Heart right ventricle (tissue), 16 donors: ENCODE measurements around the gene ARL8B. TPM values are rescaled to one million over a fixed set of nuclear protein-coding genes. Genes with fewer than 3 reads are reported as not detected.

Experiments used
- ATAC-seq, 8 donors: fragments of 200-7000 bp; cut with Tn5 transposase; one replicate each; pipeline ENCODE4 v1.9.1; 2020; ENCODE audit warnings: mild to moderate bottlenecking in 8 of 8, moderate library complexity in 8 of 8, moderate number of reproducible peaks in 1 of 8
- DNase-seq, 2 donors: peaks; one replicate each; pipeline ENCODE4 v3.0.0-alpha.2; 2020
- H3K27ac ChIP-seq, 10 donors: fragments of 200-600 bp; sonication (generic) in 2 of 10; one replicate each; pipeline versions ENCODE4 v1.5.0 to v1.8.0; 2020 to 2022; ENCODE audit warnings: mild to moderate bottlenecking in 3 of 10
- H3K27me3 ChIP-seq, 7 donors: fragments of 200-600 bp; one replicate each; pipeline ENCODE4 v1.8.0; 2021 to 2022; ENCODE audit warnings: mild to moderate bottlenecking in 2 of 7
- H3K36me3 ChIP-seq, 9 donors: fragments of 200-600 bp; sonication (generic) in 1 of 9; one replicate each; pipeline versions ENCODE4 v1.5.0 to v1.8.0; 2020 to 2022; ENCODE audit warnings: mild to moderate bottlenecking in 2 of 9
- H3K4me1 ChIP-seq, 9 donors: fragments of 200-600 bp; sonication (generic) in 1 of 9; one replicate each; pipeline versions ENCODE4 v1.5.0 to v1.8.0; 2020 to 2022; ENCODE audit warnings: mild to moderate bottlenecking in 4 of 9
- H3K4me3 ChIP-seq, 10 donors: fragments of 200-600 bp; sonication (generic) in 2 of 10; one replicate each; pipeline versions ENCODE4 v1.5.0 to v1.8.0; 2020 to 2022; ENCODE audit warnings: mild to moderate bottlenecking in 7 of 10, moderate library complexity in 2 of 10
- H3K9me3 ChIP-seq, 11 donors: fragments of 200-600 bp in 10 of 11; sonication (generic) in 2 of 11; one replicate each; pipeline versions ENCODE4 v1.5.0 to v1.8.0; 2013 to 2022; ENCODE audit warnings: mild to moderate bottlenecking in 2 of 11, control low read depth in 1 of 11, moderate library complexity in 1 of 11
- WGBS, 2 donors: extraction: QIAGEN DNeasy Blood & Tissue Kit; methylation state at CpG; one replicate each; pipeline ENCODE4 v1.1.7; 2013; ENCODE audit warnings: inconsistent platforms in 1 of 2; 5-methylcytosine and 5-hydroxymethylcytosine counted together
- intact Hi-C, 10 donors: fragments of 100-400 bp; cut with DNase I; formaldehyde crosslinking; loops; one replicate each; pipeline versions ENCODE4 v1.11.1 to v1.14.2; 2022
- polyA plus RNA-seq, 2 donors: library from polyadenylated mRNA; stranded (reverse); fragments of 200-250 nt; gene quantifications; one replicate each; pipeline ENCODE4 v1.2.3, GENCODE V29; 2013
- total RNA-seq, 10 donors: library from RNA; stranded (reverse); fragmentation: NEBNext Ultra II Directional in 3 of 10; extraction: Animal tissue kit (Norgen Biotek cat#: 25700) in 3 of 10; gene quantifications; one replicate each; pipeline versions ENCODE4 v1.2.1 to v1.2.4, GENCODE V29; 2021 to 2023
- TF ChIP-seq, protein P1 (sequence below), 9 donors: fragments of 200-600 bp; sonication (generic) in 2 of 9; IDR thresholded peaks; one replicate each; pipeline versions ENCODE4 v1.5.0 to v1.8.0; 2021 to 2022; ENCODE audit warnings: antibody characterized with exemption in 9 of 9, mild to moderate bottlenecking in 5 of 9, moderate library complexity in 1 of 9
- donor health status: Arrhythmogenic right ventricular cardiomyopathy.
- donor health status: ischemic (EF 13 %, LVEDD 7.1; RV severe dilation, severe dysfunction).
- donor health status: healthy with polysubstance abuse.
- donor health status: DM: no; HTN: yes; CAD: no.
- donor health status: DM: no; HTN: no; CAD: no.
- donor health status: ischemic (EF 25% LVEDD 6.9; RV normal size, moderate dysfunction).
- donor health status: ischemic (EF 25% LVEDD 5.7; RV mildly dilated, moderate dysfunction).
- donor health status: healthy.
- donor health status: DM: yes; HTN: yes; CAD: no.
- donor health status: Ischemic cardiomyopathy.
- donor health status: ischemic (EF 35%, LVEDD 5.7; RV mildly dilated, moderate dysfunction).
- donor health status: nonischemic (EF 11% LVEDD 7.7; RV severe dilation, severe dysfunction).
- donor health status: DM: yes; HTN: yes; CAD: no.
- donor health status: PGD.
- donor health status: ischemic (EF 29% LVEDD 5.4; RV normal size, mild dysfunction).
- donor health status: nonischemic (EF 23%, LVEDD 6.1; RV moderate dilation, normal function).

ARL8B gene
- total and polyA plus RNA-seq, 12 donors: 31.7 to 74.1 (median 65.3) TPM

DNA sequence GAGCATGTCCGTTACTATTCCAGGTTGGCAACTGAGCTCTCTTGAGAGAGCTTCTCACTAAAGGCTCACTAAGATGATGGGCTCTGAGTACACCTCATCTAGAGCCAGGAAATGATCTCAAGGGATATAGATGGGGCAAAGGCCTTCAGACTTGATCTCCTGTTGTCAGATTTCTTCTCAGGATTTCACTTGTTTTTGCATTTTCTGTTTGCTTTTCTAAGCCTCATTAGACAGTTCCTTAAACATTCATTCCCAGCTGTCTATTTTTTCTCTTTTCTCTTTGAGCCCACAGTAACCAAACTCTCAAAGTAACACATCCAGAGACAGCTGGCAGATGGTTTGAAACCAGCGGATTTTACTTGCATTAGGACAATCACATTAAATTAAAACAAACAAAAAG, 28.4 kb upstream of the ARL8B start:
- H3K4me1 ChIP-seq: peaks cover 0 to 15% (median 9%) of the 10 kb centered on the region in 9 donors
- intact Hi-C loops: no loop called here
- H3K36me3 ChIP-seq: no peaks in the 10 kb centered on the region
- ATAC-seq: no peak
- H3K9me3 ChIP-seq: no peaks in the 10 kb centered on the region
- no peak overlapping the region for H3K4me3 ChIP-seq
- no peak overlapping the region for H3K27ac ChIP-seq
- TF ChIP-seq, protein P1, sequence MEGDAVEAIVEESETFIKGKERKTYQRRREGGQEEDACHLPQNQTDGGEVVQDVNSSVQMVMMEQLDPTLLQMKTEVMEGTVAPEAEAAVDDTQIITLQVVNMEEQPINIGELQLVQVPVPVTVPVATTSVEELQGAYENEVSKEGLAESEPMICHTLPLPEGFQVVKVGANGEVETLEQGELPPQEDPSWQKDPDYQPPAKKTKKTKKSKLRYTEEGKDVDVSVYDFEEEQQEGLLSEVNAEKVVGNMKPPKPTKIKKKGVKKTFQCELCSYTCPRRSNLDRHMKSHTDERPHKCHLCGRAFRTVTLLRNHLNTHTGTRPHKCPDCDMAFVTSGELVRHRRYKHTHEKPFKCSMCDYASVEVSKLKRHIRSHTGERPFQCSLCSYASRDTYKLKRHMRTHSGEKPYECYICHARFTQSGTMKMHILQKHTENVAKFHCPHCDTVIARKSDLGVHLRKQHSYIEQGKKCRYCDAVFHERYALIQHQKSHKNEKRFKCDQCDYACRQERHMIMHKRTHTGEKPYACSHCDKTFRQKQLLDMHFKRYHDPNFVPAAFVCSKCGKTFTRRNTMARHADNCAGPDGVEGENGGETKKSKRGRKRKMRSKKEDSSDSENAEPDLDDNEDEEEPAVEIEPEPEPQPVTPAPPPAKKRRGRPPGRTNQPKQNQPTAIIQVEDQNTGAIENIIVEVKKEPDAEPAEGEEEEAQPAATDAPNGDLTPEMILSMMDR (IDR thresholded peaks at IDR 0.05): no peak
- H3K27me3 ChIP-seq: peaks cover 0 to 12% (median 0%) of the 10 kb centered on the region in 7 donors
- DNase-seq: no peak
- WGBS, 2 donors: 55 to 68% methylated on average over 2 of the region's 2 CpGs

DNA sequence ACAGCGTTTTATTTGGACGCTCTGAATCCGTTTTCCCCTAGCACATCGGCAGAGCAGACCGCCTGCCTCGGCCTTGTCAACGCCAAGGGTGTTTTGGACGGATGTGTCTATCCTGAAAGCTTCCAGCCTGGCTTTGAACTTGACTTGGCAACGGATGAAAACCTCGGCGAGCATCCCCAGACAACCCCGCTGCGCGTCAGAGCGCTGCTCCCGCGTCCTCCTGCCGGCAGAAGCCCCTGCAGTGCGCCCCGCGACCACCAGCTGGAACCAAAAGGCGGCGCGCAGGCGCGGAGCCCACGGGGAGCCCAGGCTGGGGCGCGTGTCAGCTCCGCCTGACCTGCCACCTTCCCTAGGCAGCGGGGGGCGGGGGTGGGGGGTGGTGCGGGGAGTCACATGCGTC, 26.2 kb upstream of the ARL8B start:
- TF ChIP-seq, protein P1 (IDR thresholded peaks at IDR 0.05): peak in 2 of 9 donors; percentile 18 to 28
- Histone ChIP-seq H3K9me3 (no peaks in the 10 kb centered on the region), H3K4me1 (peaks cover 0 to 15% (median 9%) of the 10 kb centered on the region in 9 donors), H3K27ac (peak overlapping the region in 4 of 10 donors; percentile 1 to 35 (median 16)), H3K4me3 (peak overlapping the region in 9 of 10 donors; percentile 12 to 46 (median 35)), H3K36me3 (no peaks in the 10 kb centered on the region), H3K27me3 (peaks cover 0 to 12% (median 0%) of the 10 kb centered on the region in 7 donors)
- 1 to 2% methylated on average over 34 of the region's 34 CpGs for WGBS, 2 donors
- ATAC-seq (peak; percentile 78 to 90 (median 85)), DNase-seq (peak; percentile 45 to 65)
- intact Hi-C loops: no loop called here

DNA sequence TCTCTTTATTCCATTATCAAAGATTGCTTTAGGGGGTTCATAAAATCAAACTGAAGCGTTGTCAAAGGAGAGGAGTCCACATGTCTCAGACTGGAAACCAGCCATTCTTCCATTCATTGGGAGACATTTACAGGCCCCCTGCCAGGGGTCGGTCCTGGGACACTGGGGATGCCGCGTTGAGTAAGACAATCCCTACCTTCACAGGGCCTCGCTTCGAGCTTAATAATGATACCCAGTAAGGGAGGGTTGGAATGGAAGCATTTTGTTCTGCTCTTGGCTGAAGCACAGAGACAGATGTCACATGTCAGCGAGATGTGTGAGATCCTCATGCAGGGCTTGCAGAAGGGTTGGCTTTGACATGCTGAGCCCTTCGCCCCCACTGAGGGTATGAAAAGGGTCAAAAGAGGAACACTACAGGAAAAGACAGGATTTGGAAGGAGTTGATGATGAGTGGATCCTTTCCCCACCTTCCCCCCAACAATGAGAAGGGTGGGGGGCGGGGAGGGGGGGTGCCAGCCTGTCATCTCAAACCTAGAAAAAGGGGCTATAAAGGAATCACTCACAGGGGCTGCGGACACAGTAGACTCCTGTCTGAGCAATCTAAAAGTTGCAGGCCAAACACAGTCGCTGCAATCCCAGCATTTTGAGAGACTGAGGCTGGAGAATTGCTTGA, 25.6 kb upstream of the ARL8B start:
- Histone ChIP-seq H3K9me3 (no peaks in the 10 kb centered on the region), H3K27me3 (peaks cover 0 to 12% (median 0%) of the 10 kb centered on the region in 7 donors), H3K27ac (peak overlapping the region in 2 of 10 donors; percentile 12 to 20), H3K4me1 (peaks cover 0 to 15% (median 9%) of the 10 kb centered on the region in 9 donors), H3K36me3 (no peaks in the 10 kb centered on the region), H3K4me3 (peak overlapping the region in 7 of 10 donors; percentile 25 to 46 (median 38))
- ATAC-seq (peak; percentile 19 to 50 (median 32)), DNase-seq (no peak)
- intact Hi-C loops: no loop called here
- TF ChIP-seq, protein P1 (IDR thresholded peaks at IDR 0.05): no peak
- 49 to 52% methylated on average over 11 of the region's 11 CpGs for WGBS, 2 donors

DNA sequence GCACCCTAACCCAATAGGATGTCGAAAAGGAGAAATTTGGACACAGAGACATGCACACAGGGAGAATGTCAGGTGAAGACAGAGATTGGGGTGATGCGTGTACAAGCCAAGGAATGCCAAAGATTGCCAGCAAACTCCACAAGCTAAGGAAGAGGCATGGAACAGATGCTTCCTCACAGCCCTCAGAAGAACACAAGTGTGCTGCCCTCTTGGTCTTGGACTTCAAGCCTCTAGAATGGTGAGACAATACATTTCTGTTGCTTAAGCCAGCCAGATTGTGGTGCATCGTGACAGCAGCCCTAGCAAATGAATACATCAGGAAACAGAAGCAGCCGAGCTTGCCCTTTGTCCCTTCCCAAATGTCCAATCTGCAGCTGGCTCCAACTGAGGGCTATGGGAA, 23.7 kb upstream of the ARL8B start:
- H3K9me3 ChIP-seq: no peaks in the 10 kb centered on the region
- intact Hi-C loops: no loop called here
- no peak overlapping the region for H3K27ac ChIP-seq
- peaks cover 0 to 12% (median 0%) of the 10 kb centered on the region in 7 donors for H3K27me3 ChIP-seq
- no peaks in the 10 kb centered on the region for H3K36me3 ChIP-seq
- TF ChIP-seq, protein P1 (IDR thresholded peaks at IDR 0.05): no peak
- H3K4me1 ChIP-seq: peaks cover 0 to 15% (median 9%) of the 10 kb centered on the region in 9 donors
- no peak for DNase-seq
- no peak overlapping the region for H3K4me3 ChIP-seq
- no peak for ATAC-seq
- WGBS, 2 donors: 58 to 69% methylated on average over 4 of the region's 4 CpGs
